ENCODE results near the gene RBPJ.

DNA sequence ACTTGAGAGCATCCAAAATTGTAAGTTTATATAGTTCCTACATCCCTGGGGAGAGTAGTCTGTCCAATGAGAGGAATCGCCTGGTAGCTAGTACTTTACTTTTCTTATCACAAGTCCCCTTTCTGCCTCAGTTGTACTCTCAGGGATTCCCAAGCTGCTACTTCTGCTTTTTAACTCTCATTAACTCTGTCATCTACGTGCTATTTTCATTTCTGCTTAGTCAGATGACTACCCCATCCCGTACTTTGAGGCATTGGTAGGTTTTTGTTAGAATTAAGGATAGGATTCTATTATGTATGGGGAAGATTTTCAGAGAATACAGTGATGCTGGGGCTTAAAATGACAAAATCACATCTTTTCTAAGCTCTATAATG lies 24.7 kb downstream of the RBPJ start:
- TF ChIP-seq, protein P1, sequence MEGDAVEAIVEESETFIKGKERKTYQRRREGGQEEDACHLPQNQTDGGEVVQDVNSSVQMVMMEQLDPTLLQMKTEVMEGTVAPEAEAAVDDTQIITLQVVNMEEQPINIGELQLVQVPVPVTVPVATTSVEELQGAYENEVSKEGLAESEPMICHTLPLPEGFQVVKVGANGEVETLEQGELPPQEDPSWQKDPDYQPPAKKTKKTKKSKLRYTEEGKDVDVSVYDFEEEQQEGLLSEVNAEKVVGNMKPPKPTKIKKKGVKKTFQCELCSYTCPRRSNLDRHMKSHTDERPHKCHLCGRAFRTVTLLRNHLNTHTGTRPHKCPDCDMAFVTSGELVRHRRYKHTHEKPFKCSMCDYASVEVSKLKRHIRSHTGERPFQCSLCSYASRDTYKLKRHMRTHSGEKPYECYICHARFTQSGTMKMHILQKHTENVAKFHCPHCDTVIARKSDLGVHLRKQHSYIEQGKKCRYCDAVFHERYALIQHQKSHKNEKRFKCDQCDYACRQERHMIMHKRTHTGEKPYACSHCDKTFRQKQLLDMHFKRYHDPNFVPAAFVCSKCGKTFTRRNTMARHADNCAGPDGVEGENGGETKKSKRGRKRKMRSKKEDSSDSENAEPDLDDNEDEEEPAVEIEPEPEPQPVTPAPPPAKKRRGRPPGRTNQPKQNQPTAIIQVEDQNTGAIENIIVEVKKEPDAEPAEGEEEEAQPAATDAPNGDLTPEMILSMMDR (conservative IDR thresholded peaks at IDR 0.05): no peak
- TF ChIP-seq ZFX (IDR thresholded peaks at IDR 0.05): no peak
